ENCODE data around the gene ABCG5.

The ABCG5 gene

GRCh38 chr2:43841949-43842865 is 3.6 kb upstream of the ABCG5 start:
- DNase-seq = no peak

DNA sequence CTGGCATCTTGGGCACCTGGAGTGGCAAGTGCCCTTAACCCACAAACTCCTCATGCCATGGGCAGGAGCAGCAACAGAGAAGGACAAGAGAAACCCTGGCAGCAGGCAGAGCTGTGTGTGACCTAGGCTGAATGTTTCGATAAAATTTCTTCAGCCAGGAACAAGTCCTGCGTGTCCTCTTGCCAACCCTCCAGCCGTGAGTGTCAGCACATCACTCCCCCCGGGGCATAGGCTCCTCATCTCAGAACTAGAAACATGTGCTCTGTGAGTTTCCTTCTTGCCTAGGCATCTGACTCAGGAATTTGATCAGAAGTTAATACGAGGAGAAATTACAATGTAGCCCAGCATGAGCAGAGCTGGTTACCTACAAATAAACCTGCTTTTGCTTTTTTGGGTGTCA is 2.3 kb upstream of the ABCG5 start:
- DNase-seq = no peak

GRCh38 chr2:43839776-43840564 is 1.3 kb upstream of the ABCG5 start:
- DNase-seq = no peak

- DNase-seq = no peak
These were observed 644 bp downstream of the ABCG5 start for GRCh38 chr2:43837831-43838559.

DNA sequence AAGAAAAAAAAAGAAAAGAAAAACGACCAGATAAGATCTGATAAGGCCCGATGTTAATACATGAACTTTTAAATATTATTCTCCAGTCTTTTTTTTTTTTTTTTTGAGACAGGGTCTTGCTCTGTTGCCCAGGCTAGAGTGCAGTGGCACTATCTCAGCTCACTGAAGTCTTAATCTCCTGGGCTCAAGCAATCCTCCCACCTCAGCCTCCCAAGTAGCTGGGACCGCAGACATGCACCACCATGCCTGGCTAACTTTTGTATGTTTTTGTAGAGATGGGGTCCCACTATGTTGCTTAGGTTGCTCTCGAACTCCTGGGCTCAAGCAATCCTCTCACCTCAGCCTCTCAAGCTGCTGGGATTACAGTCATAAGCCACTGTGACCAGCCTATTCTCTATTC is 1.6 kb downstream of the ABCG5 start:
- no peak for DNase-seq

DNA sequence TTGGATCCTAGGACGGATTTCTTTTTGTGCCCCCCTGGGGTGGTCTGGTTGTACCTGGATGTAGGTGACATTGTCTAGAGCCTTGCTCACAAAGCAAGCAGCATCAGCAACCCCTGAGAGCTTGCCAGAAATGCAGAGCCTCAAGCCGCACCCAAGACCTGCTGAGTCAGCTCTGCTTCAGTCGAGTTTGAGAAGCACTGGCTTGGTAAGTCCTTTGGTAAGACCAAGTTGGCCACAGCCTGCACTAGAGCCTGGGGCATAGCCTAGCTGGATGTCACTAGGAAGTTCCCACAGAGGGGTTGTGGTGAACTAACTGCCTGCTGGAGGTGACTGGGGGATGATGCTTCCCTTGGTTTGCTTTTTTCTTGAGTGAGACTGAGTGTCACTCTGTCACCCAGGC is 6.2 kb downstream of the ABCG5 start:
- DNase-seq = no peak

GRCh38 chr2:43831543-43832294 is 6.9 kb downstream of the ABCG5 start:
- no peak for DNase-seq

DNA sequence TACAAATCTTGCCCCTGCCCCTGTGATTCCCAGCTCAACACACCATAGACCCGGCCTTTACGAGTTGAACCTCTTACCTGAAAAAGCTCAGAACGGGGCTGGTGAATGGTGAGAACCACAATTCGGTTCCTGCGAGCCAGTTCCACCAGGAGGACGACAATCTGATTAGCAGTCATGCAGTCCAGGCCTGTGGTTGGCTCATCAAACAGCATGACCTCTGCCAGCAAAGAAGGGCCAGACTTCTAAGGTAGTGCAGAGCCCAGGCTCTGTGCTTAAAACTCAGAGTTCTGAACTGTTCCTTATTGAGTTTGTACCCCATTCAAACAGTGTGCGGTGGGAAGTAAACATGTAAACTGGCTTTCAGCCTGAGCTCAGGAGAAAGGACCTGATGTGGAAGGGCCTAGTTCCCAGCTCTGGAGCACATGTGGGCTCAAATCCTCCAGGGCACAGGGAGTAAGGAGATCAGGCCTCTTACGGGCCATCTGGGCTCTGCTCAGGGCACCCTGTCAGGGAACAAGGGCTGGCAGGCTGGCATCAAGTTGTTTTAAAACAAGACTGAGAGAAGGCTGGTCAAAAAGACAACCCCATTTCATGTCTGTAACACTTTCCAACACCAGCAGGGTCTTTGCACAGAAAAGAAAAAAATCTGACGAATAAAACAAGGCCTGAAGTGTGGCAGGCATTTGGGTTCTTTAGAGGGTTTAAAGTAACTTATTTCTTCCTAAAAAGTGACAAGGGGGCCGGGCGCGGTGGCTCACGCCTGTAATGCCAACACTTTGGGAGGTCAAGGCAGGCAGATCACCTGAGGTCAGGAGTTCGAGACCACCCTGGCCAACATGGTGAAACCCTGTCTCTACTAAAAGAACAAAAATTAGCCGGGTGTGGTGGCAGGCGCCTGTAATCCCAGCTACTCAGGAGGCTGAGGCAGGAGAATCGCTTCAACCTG is 12.1 kb downstream of the ABCG5 start:
- no peak for DNase-seq

GRCh38 chr2:43825841-43826240 is 12.8 kb downstream of the ABCG5 start:
- DNase-seq = no peak

DNA sequence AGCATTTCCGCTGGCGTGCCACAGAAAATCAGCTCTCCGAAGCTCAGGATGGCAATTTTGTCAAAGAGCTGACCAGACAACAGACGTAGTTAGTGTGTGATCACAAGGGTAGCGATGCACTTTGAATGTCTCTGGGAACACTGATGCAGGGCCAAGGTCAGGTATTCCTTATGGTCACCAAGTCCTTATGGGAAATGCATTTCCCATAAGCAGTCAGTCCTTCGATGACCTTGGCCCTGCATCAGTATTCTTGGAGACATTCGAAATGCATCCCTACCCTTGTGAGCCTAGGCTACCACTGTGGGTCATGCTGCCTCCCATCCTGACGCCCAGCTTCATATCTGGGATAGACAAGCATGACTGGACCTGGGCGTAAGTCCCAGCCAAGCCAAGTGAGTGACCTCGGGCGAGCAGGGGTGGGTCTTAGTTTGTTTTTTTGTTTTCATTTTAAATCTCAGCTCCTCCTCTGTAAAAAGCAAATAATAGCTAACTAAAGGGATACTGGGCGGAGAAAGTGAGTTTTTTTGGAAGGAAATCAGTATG is 13.6 kb downstream of the ABCG5 start:
- no peak for DNase-seq

- no peak for DNase-seq
These were observed 14.1 kb downstream of the ABCG5 start for GRCh38 chr2:43824512-43824911.

GRCh38 chr2:43823751-43824150 is 14.9 kb downstream of the ABCG5 start:
- no peak for DNase-seq

GRCh38 chr2:43822839-43823238 is 15.8 kb downstream of the ABCG5 start:
- no peak for DNase-seq

- DNase-seq = no peak
These were observed 19.0 kb downstream of the ABCG5 start for GRCh38 chr2:43819491-43820163.

- DNase-seq = no peak
These were observed 19.9 kb downstream of the ABCG5 start for GRCh38 chr2:43818761-43819160.

GRCh38 chr2:43814711-43815110 is 23.9 kb downstream of the ABCG5 start:
- DNase-seq = no peak

DNA sequence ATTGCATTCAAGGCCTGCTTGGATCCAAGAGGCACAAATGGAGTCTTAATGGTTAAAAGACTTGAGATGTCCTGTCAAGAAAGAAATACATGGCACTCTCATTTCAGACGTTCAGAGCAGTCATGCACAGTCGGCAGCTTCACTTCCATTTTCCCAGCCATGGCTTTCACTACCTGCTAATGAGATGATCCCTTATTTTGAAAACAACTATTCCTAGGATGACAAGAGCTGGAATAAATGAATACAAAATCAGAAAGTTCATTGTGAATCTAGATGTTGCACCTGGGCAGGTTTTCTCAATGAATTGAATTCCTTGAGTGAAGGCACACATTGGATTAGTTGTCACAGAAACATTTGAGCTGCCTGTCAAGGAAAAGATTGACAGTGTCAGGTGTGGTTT is 25.7 kb downstream of the ABCG5 start:
- no peak for DNase-seq

- no peak for DNase-seq
These were observed 26.6 kb downstream of the ABCG5 start for GRCh38 chr2:43812006-43812405.

- no peak for DNase-seq
These were observed 27.8 kb downstream of the ABCG5 start for GRCh38 chr2:43810888-43811287.

GRCh38 chr2:43810452-43810851 is 28.2 kb downstream of the ABCG5 start:
- DNase-seq = no peak

- no peak for DNase-seq
These were observed 32.0 kb downstream of the ABCG5 start for GRCh38 chr2:43806719-43807031.

Measured in GF-D8 (cell line).